NB4 (cell line): Measurements from ENCODE around the gene TRIO.
A peak's percentile ranks its signal among the peaks of the same experiment; 100 is the strongest.

Experiments used
- DNase-seq: peaks from one replicate; pipeline ENCODE4 v3.0.0; 2010; ENCODE audit warnings: low read depth
- H3K4me3 ChIP-seq: one replicate; pipeline ENCODE4 v1.5.1; 2011; ENCODE audit warnings: mild to moderate bottlenecking, low read depth, low read length, moderate library complexity
- MYC ChIP-seq: IDR thresholded peaks from 2 replicates; pipeline ENCODE4 v1.6.1; 2011; ENCODE audit warnings: low read depth, low read length
- POLR2A ChIP-seq: IDR thresholded peaks from 2 replicates; pipeline ENCODE4 v1.6.1; 2011; ENCODE audit warnings: mild to moderate bottlenecking; ENCODE audit not compliant: insufficient read length; ENCODE audit errors: extremely low read depth
- TF ChIP-seq, protein P1 (sequence below): IDR thresholded peaks from 2 replicates; pipeline ENCODE4 v1.6.1; 2011; ENCODE audit warnings: low read depth, low read length
- TF ChIP-seq, protein P2 (sequence below): IDR thresholded peaks from one replicate; pipeline ENCODE4 v1.5.1; 2012; ENCODE audit warnings: low read depth, low read length

Gene TRIO

DNA sequence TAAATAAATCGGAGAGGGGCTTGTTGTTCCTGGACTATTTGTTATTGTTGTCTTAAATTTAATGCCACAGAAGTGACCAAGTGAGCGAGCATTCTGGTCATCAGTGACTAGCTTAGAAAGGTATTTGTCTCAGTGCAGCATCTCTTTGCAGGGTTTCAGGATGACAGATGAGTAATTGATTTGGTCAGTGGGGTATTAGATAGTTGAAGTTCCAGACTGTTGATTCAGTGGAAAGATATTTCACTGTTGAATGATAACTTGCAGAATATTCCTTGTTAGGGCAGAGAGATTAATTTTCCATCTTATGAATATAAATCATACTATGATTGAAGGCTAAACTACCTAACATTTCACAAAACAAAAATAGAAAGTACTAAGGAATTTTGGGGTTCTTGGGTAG, 122.4 kb downstream of the TRIO start:
- H3K4me3 ChIP-seq: no peak overlapping the region
- no peak for DNase-seq
- no peak for TF ChIP-seq MYC
- TF ChIP-seq, protein P1, sequence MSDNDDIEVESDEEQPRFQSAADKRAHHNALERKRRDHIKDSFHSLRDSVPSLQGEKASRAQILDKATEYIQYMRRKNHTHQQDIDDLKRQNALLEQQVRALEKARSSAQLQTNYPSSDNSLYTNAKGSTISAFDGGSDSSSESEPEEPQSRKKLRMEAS: no peak

DNA sequence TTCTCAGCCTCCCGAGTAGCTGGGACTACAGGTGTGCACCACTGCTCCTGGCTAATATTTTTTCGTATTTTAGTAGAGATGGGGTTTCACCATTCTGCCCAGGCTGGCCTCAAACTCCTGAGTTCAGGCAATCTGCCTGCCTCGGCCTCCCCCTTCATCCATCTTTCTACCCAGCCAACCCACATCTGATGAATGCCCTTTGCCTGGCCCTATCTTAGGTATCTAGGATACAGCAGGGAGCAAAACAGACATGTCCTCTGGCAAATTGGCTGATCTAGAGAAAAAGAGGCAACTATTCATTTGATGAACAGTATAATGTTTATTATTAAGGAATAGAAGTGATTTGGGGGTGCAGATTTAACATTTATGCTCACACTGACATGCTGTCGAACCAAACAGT, 123.0 kb downstream of the TRIO start:
- DNase-seq: no peak
- no peak overlapping the region for H3K4me3 ChIP-seq
- TF ChIP-seq POLR2A (no peak), MYC (no peak)
- TF ChIP-seq, protein P2, sequence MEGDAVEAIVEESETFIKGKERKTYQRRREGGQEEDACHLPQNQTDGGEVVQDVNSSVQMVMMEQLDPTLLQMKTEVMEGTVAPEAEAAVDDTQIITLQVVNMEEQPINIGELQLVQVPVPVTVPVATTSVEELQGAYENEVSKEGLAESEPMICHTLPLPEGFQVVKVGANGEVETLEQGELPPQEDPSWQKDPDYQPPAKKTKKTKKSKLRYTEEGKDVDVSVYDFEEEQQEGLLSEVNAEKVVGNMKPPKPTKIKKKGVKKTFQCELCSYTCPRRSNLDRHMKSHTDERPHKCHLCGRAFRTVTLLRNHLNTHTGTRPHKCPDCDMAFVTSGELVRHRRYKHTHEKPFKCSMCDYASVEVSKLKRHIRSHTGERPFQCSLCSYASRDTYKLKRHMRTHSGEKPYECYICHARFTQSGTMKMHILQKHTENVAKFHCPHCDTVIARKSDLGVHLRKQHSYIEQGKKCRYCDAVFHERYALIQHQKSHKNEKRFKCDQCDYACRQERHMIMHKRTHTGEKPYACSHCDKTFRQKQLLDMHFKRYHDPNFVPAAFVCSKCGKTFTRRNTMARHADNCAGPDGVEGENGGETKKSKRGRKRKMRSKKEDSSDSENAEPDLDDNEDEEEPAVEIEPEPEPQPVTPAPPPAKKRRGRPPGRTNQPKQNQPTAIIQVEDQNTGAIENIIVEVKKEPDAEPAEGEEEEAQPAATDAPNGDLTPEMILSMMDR: no peak
- TF ChIP-seq, protein P1: no peak

DNA sequence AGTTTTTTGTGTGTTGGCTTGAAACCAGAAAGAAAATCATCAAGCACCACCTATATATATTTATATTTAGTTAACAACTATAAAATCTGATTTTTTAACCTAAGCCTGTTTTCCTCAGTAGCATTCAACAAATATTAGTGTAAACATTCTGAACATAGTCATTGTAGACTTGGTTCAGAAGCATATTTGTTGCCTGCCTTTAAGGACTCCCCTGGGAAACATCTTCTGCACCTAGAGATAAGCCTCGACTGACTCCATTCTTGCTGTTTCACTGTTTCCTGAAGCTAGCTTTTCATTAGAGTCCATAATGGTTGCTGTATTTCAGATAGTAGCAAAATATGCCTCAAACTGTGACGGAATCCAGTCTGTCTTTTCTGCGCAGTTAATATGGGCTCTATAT, 123.5 kb downstream of the TRIO start:
- peak; percentile 14 for DNase-seq
- no peak for TF ChIP-seq MYC
- TF ChIP-seq, protein P1: no peak
- no peak for TF ChIP-seq POLR2A
- TF ChIP-seq, protein P2: no peak
- H3K4me3 ChIP-seq: no peak overlapping the region

GRCh38 chr5:14267166-14267838, 124.2 kb downstream of the TRIO start:
- no peak overlapping the region for H3K4me3 ChIP-seq
- no peak for TF ChIP-seq POLR2A
- TF ChIP-seq, protein P2: no peak
- TF ChIP-seq, protein P1: no peak
- no peak for TF ChIP-seq MYC
- peak; percentile 13 for DNase-seq

DNA sequence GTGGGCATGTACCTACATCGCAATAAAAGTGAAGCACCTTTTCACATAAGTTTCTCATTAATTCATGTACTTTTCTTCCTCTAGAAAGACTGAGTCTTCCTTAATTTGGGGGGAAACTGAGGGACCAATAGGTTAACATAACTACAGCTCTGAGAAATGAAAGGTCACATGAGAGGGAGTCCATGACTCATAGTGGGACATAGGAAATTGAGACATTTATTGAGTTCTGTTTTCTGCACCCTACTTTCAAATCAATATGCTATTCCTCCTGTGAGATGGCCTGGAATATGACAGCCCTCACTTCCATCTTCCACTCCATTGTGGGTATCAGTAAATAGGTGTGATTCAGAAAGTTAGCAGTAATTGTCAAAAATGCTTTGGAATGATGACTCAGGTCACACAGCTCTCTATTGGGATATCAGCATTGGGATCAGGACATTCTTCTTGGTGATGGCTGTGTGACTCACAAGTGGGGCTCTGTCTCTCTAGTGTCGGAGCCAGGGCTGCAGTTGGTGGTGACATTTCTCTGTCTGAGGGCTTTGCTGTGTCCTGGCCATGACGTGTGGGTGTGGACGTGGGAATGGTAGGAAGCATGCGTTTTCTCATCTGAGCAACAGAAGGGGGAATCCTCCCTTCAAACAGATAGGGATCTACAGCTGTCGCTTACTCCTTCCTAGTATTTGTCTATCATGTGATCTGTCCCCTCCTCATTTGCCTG, 125.0 kb downstream of the TRIO start:
- TF ChIP-seq, protein P1: no peak
- TF ChIP-seq POLR2A (no peak), MYC (no peak)
- TF ChIP-seq, protein P2: no peak
- DNase-seq: peak; percentile 26
- H3K4me3 ChIP-seq: no peak overlapping the region

- TF ChIP-seq, protein P2: no peak
- H3K4me3 ChIP-seq: no peak overlapping the region
- DNase-seq: no peak
Measured at GRCh38 chr5:14268738-14269137, 125.6 kb downstream of the TRIO start.
